NCI-H2196 treated with DMSO at 0.1 percent for 48 hours (cell line): ENCODE results near the gene SHMT1.

Source experiments
- DNase-seq: peaks from one replicate; lab custom pipeline; 2025; ENCODE audit not compliant: unreplicated experiment; lab: John Stamatoyannopoulos, UW

The SHMT1 gene

GRCh38 chr17:18291718-18292540 is 71.4 kb downstream of the SHMT1 start:
- no peak for DNase-seq

DNA sequence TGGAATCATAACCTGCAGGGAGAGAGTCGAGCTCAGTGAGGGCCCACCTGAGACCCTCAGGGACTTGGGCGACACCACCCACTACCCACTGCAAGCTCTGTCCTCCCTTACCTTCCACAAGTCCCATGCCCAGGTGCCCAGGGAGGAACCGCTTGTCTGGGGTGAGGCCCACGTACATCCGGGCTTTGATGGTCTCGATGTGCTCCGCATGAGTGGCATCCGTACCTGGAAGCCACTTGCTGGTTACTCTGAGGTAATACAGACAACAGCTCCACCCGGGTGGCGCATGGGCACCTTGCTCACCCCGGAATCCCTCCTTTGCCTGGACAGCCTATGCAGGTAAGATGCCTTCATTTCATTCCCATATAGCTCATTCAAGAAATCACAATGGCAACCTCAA is 78.1 kb downstream of the SHMT1 start:
- no peak for DNase-seq

GRCh38 chr17:18281788-18282187 is 81.6 kb downstream of the SHMT1 start:
- no peak for DNase-seq

DNA sequence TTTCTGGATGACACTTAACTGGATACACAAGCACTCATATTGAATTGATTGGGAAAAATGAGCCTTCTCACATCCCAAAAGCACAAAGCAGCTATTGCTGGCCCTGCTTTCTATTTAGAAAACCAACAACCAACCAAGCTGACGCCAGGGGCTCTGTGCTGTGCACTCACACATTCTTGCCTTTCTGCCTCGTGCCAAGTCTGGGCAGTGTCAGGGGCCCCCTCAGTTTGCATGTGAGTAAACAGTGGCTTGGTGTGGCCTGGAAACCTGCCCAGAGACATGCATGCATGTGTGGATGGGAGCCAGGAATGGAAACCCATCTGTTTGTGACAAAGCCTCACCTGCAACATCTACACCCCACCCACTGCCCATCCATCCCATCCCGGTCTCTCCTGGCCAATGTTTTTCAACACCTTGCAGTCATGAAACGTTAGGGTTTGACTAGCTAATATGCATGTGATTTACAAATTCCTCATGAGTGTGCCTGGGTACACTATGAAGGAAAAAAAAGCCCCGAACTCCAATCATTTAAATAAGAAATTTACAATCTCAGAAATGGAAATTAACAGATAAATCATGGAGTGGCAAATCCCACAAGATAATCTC is 82.5 kb downstream of the SHMT1 start:
- no peak for DNase-seq

DNA sequence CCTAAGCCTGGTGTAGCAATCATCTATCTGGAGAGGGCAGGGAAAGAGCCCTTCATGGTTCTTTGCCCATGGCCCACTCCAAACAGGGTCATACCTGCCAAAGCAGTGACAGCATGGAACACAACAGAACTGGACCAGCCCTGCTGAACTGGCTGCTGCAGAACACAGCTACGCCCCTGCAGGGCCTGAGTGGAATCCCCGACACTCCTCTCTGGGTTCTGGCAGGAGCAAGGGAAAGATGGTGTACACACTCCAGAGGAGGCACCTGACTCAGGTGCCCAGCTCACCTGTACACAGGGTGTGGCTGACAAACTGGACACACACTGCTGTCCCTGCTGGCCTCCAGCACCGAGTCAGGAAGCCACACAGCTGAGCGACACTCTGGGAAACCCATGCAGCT is 83.1 kb downstream of the SHMT1 start:
- no peak for DNase-seq

- DNase-seq: no peak
These were observed 84.5 kb downstream of the SHMT1 start for GRCh38 chr17:18278867-18279266.
